Parathyroid adenoma (tissue), 2 donors: ENCODE results near the gene NCKAP5.
"Not testable (repeated sequence)": the region's sequence is repeated elsewhere in the genome, so short reads cannot be mapped to it uniquely, and the experiment has no call there.

ENCODE experiments used
- H2AFZ ChIP-seq: fragments of 300-600 bp; sonication (generic); one replicate; pipeline ENCODE4 v1.7.0; 2017; ENCODE audit warnings: antibody characterized with exemption, mild to moderate bottlenecking
- H3K27ac ChIP-seq: fragments of 300-600 bp; sonication (generic); one replicate; pipeline ENCODE4 v1.7.0; 2017
- H3K27me3 ChIP-seq: fragments of 300-600 bp; sonication (generic); one replicate; pipeline ENCODE4 v1.7.0; 2017; ENCODE audit warnings: low read length; ENCODE audit not compliant: control insufficient read depth, insufficient read depth
- H3K36me3 ChIP-seq: fragments of 300-600 bp; sonication (generic); one replicate; pipeline ENCODE4 v1.7.0; 2017; ENCODE audit warnings: low read length; ENCODE audit not compliant: control insufficient read depth, insufficient read depth
- H3K4me1 ChIP-seq: fragments of 300-600 bp; sonication (generic); one replicate; pipeline ENCODE4 v1.7.0; 2017; ENCODE audit warnings: control low read depth
- H3K4me2 ChIP-seq: fragments of 300-600 bp; sonication (generic); one replicate; pipeline ENCODE4 v1.7.0; 2017; ENCODE audit warnings: low read length
- H3K4me3 ChIP-seq: fragments of 300-600 bp; sonication (generic); one replicate; pipeline ENCODE4 v1.7.0; 2017; ENCODE audit warnings: low read depth, low read length
- H3K79me2 ChIP-seq: fragments of 300-600 bp; sonication (generic); one replicate; pipeline ENCODE4 v1.7.0; 2017; ENCODE audit warnings: control low read depth
- H3K9ac ChIP-seq: fragments of 300-600 bp; sonication (generic); one replicate; pipeline ENCODE4 v1.7.0; 2017; ENCODE audit warnings: mild to moderate bottlenecking
- H3K9me3 ChIP-seq: fragments of 300-600 bp; sonication (generic); one replicate; pipeline ENCODE4 v1.7.0; 2017; ENCODE audit warnings: low read length; ENCODE audit not compliant: control insufficient read depth
- TF ChIP-seq, protein P1 (sequence below): fragments of 300-600 bp; sonication (generic); IDR thresholded peaks from one replicate; pipeline ENCODE4 v1.7.0; 2017; ENCODE audit warnings: antibody characterized with exemption, mild to moderate bottlenecking
- donor health status: primary hyperparathyroidism.

The NCKAP5 gene

GRCh38 chr2:133521146-133521745 is 47.0 kb downstream of the NCKAP5 start:
- Histone ChIP-seq H3K27me3 (no peaks in the 10 kb centered on the region), H2AFZ (no peak overlapping the region), H3K36me3 (no peaks in the 10 kb centered on the region), H3K4me3 (no peak overlapping the region), H3K79me2 (no peaks in the 10 kb centered on the region), H3K4me1 (no peaks in the 10 kb centered on the region), H3K4me2 (no peak overlapping the region), H3K9ac (no peak overlapping the region), H3K9me3 (no peaks in the 10 kb centered on the region), H3K27ac (no peak overlapping the region)
- TF ChIP-seq, protein P1, sequence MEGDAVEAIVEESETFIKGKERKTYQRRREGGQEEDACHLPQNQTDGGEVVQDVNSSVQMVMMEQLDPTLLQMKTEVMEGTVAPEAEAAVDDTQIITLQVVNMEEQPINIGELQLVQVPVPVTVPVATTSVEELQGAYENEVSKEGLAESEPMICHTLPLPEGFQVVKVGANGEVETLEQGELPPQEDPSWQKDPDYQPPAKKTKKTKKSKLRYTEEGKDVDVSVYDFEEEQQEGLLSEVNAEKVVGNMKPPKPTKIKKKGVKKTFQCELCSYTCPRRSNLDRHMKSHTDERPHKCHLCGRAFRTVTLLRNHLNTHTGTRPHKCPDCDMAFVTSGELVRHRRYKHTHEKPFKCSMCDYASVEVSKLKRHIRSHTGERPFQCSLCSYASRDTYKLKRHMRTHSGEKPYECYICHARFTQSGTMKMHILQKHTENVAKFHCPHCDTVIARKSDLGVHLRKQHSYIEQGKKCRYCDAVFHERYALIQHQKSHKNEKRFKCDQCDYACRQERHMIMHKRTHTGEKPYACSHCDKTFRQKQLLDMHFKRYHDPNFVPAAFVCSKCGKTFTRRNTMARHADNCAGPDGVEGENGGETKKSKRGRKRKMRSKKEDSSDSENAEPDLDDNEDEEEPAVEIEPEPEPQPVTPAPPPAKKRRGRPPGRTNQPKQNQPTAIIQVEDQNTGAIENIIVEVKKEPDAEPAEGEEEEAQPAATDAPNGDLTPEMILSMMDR = no peak

GRCh38 chr2:133519677-133520076 is 48.6 kb downstream of the NCKAP5 start:
- not testable (repeated sequence) for H3K79me2 ChIP-seq, H3K9me3 ChIP-seq, H3K36me3 ChIP-seq, H3K4me3 ChIP-seq, H3K27me3 ChIP-seq, H3K9ac ChIP-seq, H3K4me2 ChIP-seq, H2AFZ ChIP-seq, H3K27ac ChIP-seq, H3K4me1 ChIP-seq
- TF ChIP-seq, protein P1 = peak; percentile 10

GRCh38 chr2:133518700-133519344 is 49.4 kb downstream of the NCKAP5 start:
- no peaks in the 10 kb centered on the region for H3K4me1 ChIP-seq
- H3K27ac ChIP-seq = no peak overlapping the region
- TF ChIP-seq, protein P1 = no peak
- no peaks in the 10 kb centered on the region for H3K27me3 ChIP-seq
- H3K36me3 ChIP-seq = no peaks in the 10 kb centered on the region
- no peak overlapping the region for H2AFZ ChIP-seq
- H3K4me3 ChIP-seq = no peak overlapping the region
- H3K79me2 ChIP-seq = no peaks in the 10 kb centered on the region
- H3K9ac ChIP-seq = no peak overlapping the region
- no peak overlapping the region for H3K4me2 ChIP-seq
- no peaks in the 10 kb centered on the region for H3K9me3 ChIP-seq

DNA sequence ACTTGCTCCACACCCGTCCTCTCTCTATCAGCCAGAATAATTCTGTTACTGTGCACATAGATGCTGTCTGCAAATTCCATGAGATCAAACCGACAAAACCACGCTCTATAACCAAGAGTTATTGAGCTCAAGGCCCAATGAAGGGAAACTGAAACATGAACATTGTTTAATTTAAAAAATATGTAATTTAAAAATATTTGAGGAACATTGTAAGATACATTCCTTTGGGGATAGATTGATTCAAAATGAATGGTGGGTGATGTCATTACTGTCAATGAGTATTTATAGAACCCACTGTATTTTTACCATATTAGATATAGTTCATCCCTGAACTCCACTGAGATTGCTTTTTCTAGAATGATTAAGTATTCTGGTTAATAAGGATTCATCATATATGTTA is 50.4 kb downstream of the NCKAP5 start:
- H3K4me3 ChIP-seq = no peak overlapping the region
- no peaks in the 10 kb centered on the region for H3K27me3 ChIP-seq
- no peak overlapping the region for H3K4me2 ChIP-seq
- no peak overlapping the region for H2AFZ ChIP-seq
- H3K27ac ChIP-seq = no peak overlapping the region
- H3K36me3 ChIP-seq = no peaks in the 10 kb centered on the region
- H3K9ac ChIP-seq = no peak overlapping the region
- no peaks in the 10 kb centered on the region for H3K4me1 ChIP-seq
- H3K79me2 ChIP-seq = no peaks in the 10 kb centered on the region
- TF ChIP-seq, protein P1 = no peak
- H3K9me3 ChIP-seq = no peaks in the 10 kb centered on the region
